Testis (tissue), 2 donors: ENCODE measurements around the gene KARS1.

Experiments used
- POLR2A ChIP-seq: fragments of 450-650 bp; IDR thresholded peaks from one replicate; pipeline ENCODE4 v1.6.1; 2017; ENCODE audit warnings: antibody characterized with exemption, mild to moderate bottlenecking, moderate library complexity
- TF ChIP-seq, protein P1 (sequence below), 3 experiments: fragments of 450-650 bp in 2 of 3; fragments of 200-600 bp in 1 of 3; sonication (generic) in 1 of 3; IDR thresholded peaks; one replicate each; pipeline ENCODE4 v1.5.1; 2016 to 2019; ENCODE audit warnings: antibody characterized with exemption in 3 of 3, mild to moderate bottlenecking in 2 of 3, moderate library complexity in 1 of 3

DNA sequence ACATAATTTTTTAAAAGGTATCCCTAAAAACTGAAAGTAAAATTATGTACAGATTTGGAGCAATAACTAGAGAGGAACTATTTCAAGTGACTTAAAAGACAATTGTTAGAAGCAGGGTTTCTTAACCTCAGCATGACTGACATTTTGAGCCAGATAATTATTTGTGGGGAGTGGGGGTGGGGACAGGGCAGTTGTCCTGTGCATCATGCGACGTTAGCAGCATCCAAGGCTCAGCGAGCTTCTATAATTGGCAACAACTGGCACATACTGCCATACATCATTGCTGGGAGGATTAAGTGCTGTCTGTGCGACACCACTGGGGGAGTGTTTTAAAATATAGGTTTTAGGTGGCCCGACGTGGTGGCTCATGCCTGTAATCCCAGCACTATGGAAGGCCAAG lies 54.2 kb downstream of the KARS1 start:
- TF ChIP-seq, protein P1, sequence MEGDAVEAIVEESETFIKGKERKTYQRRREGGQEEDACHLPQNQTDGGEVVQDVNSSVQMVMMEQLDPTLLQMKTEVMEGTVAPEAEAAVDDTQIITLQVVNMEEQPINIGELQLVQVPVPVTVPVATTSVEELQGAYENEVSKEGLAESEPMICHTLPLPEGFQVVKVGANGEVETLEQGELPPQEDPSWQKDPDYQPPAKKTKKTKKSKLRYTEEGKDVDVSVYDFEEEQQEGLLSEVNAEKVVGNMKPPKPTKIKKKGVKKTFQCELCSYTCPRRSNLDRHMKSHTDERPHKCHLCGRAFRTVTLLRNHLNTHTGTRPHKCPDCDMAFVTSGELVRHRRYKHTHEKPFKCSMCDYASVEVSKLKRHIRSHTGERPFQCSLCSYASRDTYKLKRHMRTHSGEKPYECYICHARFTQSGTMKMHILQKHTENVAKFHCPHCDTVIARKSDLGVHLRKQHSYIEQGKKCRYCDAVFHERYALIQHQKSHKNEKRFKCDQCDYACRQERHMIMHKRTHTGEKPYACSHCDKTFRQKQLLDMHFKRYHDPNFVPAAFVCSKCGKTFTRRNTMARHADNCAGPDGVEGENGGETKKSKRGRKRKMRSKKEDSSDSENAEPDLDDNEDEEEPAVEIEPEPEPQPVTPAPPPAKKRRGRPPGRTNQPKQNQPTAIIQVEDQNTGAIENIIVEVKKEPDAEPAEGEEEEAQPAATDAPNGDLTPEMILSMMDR (IDR thresholded peaks at IDR 0.05), result no peak
- no peak for TF ChIP-seq POLR2A
